NCI-H187 treated with DMSO at 0.1 percent for 48 hours (cell line): ENCODE measurements around the gene EMID1.

Source experiments
- DNase-seq: peaks from one replicate; lab custom pipeline; 2025; lab: John Stamatoyannopoulos, UW

Gene EMID1

DNA sequence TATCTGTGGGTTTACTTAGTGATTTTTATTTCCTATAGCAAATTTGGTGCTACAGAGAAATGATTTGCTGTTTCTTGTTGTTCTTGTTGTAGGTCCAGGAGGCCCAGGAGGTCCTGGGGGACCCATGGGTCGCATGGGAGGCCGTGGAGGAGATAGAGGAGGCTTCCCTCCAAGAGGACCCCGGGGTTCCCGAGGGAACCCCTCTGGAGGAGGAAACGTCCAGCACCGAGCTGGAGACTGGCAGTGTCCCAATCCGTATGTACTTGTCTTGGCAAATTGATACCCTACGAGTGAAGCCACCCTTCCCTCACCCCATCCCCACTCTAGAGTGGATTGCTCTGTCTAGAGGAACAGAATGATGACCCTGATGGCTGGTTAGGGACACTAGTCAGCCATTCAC is 92.9 kb downstream of the EMID1 start:
- no peak for DNase-seq

DNA sequence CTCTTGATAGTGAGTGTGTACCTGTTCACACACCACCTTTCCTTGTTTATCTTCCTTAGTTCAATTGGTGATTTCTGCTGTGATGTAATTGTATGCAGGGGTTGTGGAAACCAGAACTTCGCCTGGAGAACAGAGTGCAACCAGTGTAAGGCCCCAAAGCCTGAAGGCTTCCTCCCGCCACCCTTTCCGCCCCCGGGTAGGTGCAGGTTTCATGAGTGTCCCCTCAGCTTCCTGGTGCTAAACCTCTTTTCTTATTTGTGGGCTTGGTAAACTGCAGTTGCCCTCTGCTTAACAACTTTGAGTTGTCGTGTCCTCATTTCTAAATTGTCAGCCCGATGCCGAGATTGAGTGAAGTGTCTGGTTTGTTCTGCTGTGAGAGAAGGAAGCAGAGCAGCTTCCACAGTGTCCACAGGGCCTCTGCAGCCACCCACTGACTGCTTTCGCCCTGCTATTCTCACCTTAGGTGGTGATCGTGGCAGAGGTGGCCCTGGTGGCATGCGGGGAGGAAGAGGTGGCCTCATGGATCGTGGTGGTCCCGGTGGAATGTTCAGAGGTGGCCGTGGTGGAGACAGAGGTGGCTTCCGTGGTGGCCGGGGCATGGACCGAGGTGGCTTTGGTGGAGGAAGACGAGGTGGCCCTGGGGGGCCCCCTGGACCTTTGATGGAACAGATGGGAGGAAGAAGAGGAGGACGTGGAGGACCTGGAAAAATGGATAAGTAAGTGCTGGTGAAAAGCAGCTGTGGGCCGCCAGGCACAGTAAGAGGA is 93.6 kb downstream of the EMID1 start:
- DNase-seq: no peak

DNA sequence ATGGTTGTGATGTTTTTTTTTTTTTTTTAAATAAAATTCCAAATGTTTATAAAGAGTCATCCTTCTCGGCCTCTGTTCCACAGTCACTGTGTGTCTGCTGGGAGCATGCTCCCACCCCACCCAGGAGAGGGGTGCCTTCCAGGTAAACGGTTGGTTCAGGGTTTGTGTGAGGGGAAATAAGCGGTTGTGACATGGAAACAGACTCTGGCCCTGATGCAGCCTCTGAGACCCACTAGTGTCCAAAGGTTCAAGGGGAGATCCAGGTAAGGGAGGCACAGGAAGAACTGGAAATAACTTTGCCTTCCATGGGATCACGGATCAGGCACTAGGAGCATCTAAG is 94.7 kb downstream of the EMID1 start:
- no peak for DNase-seq

DNA sequence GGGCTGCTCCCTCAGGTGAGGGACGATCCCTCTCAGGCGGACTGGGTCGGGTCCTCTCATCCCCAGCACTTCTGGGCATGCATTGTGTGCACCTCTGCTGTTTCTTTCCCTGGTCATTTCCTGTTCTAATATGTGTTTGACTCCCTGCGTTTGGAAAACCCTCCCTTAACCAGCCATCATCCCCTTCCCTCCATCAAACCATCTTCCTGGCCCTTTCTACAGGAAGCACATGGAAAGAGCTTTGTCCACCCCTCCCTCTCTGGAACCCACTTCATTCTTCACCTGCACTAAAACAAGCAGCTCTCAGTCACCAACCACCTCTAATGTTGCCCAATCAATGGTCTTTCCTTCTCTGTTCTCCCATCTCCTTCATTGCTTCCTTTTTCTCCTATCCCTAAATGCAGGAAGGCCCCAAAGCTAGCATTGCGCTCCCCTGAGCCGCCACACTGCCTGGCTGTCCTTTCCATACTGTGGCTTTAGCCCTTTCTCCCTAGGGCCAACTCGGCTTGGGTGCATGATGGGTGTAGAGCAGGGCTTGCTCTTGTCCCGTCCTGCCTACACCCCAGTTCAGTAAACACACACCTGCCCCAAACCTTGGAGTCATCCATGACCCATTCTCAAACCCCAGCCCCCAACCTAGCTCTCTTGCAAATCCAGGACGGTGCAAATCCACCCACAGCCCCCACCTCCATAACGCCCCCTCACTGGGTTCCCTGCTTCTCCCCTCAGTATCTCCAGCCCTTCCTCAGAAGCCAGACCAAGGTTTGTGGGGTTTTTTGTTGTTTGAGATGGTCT is 95.3 kb downstream of the EMID1 start:
- no peak for DNase-seq

DNA sequence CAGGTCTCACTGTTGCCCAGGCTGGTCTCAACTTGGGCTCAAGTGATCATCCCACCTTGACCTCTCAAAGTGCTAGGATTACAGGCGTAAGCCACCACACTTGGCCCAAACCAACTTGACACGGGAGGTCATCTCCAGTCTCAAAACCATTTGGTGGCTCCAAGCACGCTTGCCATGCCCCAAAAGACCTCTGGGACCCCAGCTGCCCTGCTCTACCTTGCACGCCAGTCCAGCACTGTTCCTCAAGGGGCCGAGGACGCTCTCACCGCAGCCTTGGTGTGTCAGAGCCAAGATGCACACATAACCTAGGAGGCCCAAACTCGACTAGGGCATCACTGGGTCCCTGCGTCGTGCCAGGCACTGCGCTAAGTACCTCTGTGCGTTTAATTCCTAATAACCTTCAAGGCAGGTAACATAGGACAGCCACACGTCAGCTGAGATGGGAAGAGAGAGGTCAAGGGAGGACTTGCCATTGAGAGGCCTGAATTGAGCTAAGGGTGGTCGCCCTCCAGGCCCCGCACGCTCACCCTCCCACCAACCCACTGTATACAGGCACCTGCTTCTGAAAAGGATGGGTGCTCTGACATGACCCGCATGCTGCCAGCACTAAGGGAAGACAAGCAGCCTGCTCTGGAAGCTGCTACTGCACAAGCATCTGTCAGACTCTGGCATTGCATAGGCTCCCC is 96.2 kb downstream of the EMID1 start:
- no peak for DNase-seq

DNA sequence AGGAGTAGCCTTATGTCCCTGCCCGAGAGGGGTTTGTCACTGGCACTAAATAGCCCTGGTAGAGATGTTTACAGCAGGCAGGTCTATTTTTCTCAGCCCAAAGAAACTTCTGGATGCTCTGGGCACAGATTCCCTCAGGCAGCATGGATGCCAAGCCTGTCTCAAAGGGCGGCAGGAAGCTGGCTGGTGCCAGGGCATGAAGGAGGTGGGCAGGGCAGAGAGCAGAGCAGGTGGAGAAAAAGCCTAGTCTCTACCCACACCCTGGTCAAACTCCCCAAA is 96.6 kb downstream of the EMID1 start:
- no peak for DNase-seq

DNA sequence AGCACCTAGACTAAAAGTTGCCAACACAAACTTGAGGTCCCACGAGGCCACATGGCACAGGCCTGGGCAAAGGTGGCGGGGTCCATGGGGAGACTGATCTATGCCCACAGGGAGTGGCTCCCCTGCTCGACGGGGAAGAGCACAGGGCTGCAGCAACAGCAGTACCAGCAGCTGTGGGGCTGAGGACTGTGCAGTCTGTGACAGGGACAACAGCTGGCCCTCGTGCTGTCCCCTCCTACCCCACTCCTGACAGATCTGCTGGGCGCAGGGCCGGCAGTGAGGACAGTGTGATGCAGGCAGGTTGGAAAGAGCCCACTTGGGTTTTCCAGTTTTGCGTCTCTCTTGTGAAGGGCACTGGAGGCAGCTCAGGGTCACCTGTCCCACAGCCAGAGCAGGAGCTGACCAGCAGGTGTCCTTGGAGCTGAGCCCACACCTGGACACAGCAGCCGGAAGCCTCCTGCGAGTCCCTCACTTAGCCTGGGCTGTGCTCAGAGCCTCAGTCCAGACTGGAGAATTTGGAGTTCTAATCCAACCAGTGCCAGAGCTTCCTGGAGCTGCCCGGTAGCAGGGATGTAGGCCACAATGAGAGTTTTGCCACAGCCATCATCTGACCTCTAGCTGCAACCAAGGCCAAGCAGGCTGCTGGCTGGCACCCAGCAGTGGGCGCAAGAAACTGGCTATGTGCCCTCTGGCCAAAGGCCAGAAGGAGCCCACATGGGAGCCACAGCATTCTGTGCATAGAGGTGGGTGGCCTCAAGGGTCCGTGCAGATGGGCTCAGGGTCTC is 97.2 kb downstream of the EMID1 start:
- DNase-seq: no peak

DNA sequence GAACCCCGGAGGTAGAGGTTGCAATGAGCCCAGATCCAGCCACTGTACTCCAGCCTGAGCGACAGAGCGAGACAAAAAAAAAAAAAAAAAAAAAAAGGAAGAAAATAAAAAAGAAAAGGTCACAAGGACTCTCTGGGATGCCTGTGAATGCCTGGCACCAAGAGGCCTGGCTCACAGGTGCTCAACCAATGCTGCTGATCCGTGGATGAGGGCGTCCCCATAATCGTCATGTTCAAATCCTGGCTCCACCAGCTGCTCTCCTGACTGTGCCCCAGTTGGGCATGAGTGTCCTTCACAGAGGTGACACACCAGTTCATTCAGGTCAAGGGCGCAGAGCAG is 100.1 kb downstream of the EMID1 start:
- DNase-seq: no peak

DNA sequence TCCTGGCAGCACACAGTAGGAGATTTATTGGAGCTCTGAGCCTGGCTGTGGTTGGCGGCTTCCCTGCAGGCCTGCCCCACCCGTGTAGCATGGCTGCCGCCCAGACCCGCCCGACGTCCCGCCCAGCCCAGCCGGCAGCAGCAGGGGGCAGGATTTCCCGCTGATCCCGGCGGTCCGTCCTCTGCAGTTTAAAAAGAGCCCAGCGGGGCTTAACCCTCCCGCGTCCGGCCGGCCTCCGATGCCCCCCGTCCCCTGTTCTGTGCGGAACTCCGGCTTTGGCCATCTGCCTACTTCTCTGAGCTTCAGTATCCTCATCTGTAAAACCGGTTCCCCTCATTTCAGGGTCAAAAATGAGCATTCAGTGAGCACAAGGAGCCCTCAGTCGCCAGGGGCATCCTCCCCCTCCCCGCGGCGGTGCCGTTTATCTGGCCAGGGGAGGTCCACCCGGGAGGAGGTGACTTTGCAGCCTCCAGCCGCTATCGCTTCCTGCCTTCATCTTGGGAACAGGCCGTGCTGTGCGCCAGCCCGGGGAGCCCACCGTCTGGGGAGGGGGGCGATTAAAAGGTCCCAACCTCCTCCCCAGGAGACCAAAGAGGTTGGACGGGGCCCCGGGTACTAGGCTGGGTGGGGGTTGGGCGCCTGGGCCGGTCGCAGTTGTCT is 100.6 kb downstream of the EMID1 start, which contains the start of gene GAS2L1:
Gene GAS2L1 (plus strand): TSS at position 476 of the 660 bp plus-strand sequence. CDS start 1,456 bp downstream, outside the sequence.
- no peak for DNase-seq

DNA sequence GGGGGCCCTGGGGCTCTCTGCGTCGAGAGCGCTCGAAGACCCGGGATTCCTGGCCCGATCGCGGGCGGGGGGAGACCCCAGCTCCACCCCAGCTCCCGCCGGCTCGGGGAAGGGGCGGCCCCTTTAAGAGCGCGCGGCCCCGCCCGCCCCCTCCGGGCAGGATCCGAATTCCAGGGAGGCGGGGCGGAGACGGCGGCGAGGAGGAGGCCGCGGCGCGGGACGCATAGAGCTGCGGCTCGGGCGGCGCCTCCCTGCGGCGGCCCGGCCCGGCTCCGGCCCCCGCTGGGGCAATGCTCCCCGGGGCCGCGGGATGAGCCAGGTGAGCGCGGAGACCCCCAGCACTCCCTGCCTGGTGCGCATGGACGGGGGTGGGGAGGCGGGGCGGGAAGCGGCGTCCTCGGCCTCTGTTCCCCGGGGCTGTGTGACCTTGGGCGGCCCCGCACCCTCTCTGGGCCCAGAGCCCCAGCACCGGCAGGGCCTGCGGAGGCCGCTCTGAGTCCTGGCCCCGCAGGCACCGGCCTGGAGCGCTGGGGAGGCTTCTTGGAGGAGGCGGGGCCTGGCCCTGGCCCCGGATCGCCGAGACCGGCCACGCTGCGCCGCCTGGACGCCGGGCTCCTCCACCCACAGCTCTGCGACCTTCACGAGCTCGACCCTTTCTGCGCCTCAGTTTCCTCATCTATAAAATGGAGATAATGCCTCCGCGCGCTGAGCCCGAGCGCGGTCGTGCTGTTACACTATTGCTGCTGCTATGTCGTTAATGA is 101.3 kb downstream of the EMID1 start:
- no peak for DNase-seq

DNA sequence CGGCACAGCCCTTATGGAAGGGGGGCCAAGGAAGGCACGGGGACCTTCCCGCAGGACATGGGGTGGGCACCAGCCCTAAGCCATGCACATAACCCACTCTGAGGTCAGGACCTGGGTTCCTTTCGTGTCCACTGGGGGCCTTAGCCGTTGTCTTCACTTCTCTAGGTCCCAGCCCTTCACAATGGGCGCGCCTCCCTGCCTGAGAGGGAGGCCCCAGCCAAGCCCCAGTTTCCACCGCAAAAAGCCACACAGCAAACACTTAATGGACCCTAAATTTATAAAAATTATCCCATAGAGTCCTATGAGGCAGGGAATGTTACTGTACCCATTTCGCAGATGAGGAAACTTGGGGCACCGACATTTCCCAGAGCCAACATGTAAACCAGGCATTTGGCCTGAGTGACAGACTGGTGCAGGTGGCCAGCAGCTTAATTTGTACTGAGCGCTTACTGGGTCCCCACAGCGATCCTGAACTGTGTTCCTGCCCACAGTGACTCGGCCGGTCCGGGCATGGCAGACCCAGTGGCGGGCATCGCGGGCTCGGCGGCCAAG is 102.0 kb downstream of the EMID1 start:
- DNase-seq: no peak

DNA sequence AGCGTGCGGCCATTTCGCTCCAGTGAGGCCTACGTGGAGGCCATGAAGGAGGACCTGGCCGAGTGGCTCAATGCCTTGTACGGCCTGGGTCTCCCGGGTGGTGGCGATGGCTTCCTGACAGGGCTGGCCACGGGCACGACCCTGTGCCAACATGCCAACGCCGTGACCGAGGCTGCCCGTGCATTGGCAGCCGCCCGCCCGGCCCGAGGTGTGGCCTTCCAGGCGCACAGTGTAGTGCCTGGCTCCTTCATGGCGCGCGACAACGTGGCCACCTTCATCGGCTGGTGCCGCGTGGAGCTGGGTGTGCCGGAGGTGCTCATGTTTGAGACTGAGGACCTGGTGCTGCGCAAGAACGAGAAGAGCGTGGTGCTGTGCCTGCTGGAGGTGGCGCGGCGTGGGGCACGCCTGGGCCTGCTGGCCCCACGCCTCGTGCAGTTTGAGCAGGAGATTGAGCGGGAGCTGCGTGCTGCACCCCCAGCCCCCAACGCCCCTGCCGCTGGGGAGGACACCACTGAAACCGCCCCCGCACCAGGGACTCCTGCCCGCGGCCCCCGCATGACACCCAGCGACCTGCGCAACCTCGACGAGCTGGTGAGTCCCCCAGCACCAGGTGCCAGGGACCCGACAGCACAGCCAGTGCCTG is 102.6 kb downstream of the EMID1 start:
- DNase-seq: no peak

DNA sequence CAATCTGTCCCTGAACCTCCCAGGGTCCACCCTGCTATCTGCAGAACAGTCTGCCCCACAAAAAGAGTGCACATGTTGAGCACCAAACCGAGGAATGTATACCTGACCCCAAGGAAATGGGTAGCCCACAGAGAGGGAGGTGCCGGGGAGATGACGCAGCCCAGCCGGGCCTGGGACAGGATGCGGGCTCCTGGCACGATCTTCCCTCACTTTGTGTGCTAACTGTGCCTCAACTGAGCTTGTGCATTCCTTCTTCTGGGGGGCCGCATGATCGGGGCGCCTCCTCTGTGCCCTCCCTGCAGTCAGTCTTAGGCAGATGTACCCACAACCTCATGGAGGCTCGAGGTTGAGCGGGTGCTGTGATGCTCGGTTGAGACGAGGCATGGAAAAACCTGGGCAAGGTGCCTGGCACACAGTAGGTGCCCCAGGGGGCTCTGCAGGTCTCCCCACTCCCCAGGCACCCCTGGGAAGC is 103.1 kb downstream of the EMID1 start:
- no peak for DNase-seq
